ENCODE data around the gene BRD9.
"Not testable (repeated sequence)": the region's sequence is repeated elsewhere in the genome, so short reads cannot be mapped to it uniquely, and the experiment has no call there.

BRD9 gene

GRCh38 chr5:843926-844325 lies 48.7 kb downstream of the BRD9 start:
- DNase-seq (ENCODE audit: low read depth) = not testable (repeated sequence)

GRCh38 chr5:843371-843770 lies 49.2 kb downstream of the BRD9 start:
- DNase-seq (ENCODE audit: low read depth) = not testable (repeated sequence)

GRCh38 chr5:842402-843221 lies 50.0 kb downstream of the BRD9 start:
- not testable (repeated sequence) for DNase-seq (ENCODE audit: low read depth)

GRCh38 chr5:841531-842401 lies 50.8 kb downstream of the BRD9 start:
- DNase-seq (ENCODE audit: low read depth) = not testable (repeated sequence)

DNA sequence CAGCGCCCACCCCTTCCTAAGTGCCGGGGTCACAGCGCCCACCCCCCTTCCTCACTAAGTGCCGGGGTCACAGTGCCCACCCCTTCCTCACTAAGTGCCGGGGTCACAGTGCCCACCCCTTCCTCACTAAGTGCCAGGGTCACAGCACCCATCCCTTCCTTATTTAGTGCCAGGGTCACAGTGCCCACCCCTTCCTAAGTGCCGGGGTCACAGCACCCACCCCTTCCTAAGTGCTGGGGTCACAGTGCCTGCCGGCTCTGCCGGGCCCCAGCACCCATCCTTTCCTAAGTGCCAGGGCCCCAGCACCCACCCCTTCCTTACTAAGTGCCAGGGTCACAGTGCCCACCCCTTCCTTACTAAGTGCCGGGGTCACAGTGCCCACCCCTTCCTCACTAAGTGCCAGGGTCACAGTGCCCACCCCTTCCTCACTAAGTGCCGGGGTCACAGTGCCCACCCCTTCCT lies 51.6 kb downstream of the BRD9 start:
- DNase-seq (ENCODE audit: low read depth) = not testable (repeated sequence)

DNA sequence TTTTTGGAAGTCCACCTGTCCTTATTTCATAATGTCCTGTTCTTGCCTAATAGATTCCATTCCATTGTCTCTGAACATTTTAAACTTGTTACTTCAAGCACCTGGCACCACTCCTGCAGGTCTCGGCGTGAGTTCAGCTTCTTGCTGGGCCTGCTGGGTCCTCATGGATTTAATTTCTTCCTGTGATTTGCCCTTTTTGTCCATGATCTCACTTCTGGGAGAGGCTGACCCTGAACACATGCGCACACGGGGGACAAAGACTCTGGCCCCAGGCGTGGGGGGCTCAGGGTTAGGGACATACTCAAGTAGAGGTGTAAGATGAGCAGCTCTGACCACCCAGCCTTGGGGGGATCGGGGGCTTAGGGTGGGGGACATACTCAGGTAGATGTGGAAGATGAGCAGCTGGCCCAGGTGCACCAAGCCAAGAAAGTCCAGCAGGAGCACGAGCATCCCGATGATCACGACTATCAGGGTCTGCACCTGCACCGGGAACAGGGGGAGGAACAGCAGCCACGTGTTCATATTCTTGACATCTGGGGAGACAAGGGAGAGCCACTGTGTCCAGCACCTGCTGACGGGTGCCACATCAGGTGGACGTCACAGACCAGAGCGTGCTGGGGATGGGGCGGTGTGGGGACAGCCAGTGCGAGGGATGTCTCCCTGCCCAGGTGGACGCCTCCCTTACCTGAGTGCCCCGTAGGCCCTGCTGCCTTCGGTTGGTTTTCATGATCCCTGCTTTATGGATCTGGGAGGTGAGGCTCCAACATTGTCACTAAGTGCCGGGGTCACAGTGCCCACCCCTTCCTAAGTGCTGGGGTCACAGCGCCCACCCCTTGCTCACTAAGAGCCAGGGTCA lies 52.3 kb downstream of the BRD9 start:
- DNase-seq (ENCODE audit: low read depth) = not testable (repeated sequence)

- not testable (repeated sequence) for DNase-seq (ENCODE audit: low read depth)
Observed at GRCh38 chr5:838431-838851, 54.2 kb downstream of the BRD9 start.

DNA sequence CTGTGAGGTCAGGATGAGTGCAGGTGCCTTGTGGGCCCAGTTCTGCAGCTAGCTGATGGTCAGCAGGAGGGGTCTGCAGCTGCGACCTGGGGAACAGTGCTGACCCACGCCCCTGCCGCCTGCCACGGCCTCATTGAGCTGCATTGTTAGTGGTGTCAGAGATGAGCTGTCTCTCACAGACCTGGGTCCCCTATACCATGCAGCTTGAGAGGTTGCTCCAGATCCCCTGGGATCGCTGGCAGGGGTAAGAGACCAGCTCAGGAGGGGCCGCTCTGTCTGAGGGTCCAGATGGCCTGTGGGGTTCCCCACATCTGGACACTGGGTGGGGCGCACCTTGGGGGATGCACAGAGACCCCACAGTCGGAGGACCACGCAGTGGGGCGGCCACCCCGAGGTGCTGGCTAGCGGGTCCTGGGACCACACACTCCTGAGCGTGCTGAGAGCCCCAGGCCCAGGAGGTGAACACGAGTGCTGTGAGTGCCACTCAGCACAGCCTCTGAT lies 54.9 kb downstream of the BRD9 start:
- not testable (repeated sequence) for DNase-seq (ENCODE audit: low read depth)

GRCh38 chr5:835933-836612 lies 56.5 kb downstream of the BRD9 start:
- DNase-seq (ENCODE audit: low read depth) = not testable (repeated sequence)

DNA sequence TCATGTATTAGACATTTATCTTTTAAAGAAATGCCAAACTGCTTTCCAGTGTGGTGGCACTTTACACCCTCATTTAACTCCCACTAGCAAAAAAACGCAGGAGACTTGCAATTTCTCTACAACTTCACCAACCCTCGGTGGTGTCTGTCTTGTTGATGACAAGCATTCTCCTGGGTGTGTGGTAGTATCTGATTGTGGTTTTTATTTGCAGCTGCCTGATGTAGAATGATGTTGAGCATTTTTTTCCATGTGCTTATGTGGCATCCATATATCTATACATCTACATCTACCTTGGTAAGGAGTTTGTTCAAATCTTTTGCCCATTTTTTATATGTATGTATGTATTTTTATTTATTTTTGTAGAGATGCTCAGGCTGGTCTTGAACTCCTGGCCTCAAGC lies 58.6 kb downstream of the BRD9 start:
- not testable (repeated sequence) for DNase-seq (ENCODE audit: low read depth)

GRCh38 chr5:828194-828593 lies 64.4 kb downstream of the BRD9 start:
- not testable (repeated sequence) for DNase-seq (ENCODE audit: low read depth)

DNA sequence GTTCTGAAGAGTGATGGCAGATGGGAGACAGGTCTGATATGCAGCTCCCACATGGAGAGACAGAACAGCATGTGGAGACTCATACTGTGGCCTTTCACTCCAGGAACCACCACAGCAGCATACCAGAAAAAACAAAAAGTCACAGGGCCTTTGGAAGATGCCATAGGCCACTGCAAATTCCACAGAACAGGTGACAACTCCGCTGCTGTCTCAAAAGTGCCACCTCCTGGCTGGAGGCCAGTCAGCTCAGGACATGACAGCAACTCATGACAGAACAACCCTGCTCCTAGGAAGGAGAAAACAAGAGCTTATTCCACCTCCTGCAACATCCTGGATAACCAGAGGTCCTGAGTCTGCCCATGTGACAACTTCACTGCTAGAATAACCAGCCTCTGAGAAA lies 67.1 kb downstream of the BRD9 start:
- DNase-seq (ENCODE audit: low read depth) = not testable (repeated sequence)

GRCh38 chr5:821504-821903 lies 71.1 kb downstream of the BRD9 start:
- DNase-seq (ENCODE audit: low read depth) = no peak

DNA sequence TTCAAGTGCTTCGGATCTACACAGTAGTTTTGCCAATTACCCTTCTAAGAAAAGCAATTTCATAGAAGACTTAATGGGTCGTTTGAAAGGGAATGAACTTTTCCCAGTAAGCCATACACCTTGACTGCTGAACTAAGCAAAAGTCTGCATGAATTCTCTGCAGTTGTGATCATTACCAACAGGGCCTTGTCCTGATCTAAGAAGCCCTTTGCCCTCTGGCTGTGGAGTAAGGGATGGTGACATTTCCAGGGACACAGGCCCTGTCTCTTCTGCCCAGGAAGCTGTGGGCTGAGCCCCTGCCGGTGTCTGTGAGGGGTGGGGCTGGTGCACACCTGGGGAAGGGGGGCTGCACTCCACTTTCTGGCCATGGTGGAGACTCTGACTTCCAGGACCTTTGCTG lies 72.4 kb downstream of the BRD9 start:
- DNase-seq (ENCODE audit: low read depth) = no peak

DNA sequence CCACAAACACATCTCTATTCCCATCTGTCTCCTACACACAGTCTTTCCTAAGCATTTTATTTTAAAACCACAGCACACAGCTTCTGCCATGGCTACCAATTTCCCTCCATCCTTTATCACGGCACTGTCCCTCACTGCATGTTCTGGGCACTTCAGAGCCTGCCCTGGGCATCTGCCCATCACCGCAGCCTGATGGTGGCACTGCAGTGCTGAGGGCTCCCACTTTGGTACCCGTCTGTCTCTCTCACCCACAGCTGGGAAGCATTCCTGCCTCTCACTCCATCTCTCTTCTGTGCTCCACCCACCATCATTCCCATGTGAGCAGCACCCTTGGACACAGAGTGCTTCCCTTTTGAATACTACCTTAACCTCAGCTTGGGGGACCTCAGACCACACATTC lies 73.5 kb downstream of the BRD9 start:
- no peak for DNase-seq (ENCODE audit: low read depth)

DNA sequence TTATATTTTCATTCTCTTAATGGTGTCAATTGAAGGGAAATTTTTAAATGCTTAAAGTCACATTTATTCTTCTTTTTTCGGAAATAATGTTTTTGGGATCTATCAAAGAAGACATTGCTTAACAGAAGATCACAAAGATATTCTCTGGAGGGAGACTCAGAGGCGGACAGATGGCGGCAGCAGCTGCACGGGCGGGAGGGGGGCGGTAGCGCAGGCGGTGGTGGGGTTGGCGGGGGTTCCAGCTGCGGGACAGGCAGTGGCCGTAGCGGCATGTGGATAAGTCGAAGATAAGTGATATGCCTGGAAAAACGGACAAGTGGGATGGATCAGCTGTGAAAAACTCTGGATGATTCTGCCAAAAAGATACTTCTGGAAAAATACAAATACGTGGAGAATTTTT lies 76.4 kb downstream of the BRD9 start:
- DNase-seq (ENCODE audit: low read depth) = no peak

GRCh38 chr5:815449-815848 lies 77.2 kb downstream of the BRD9 start:
- DNase-seq (ENCODE audit: low read depth) = no peak
